ENCODE measurements around the gene ZNF57. TPM values are rescaled to one million over a fixed set of nuclear protein-coding genes. Genes with fewer than 3 reads are reported as not detected.

ZNF57 gene
- 2.8 TPM for polyA plus RNA-seq (2012; ENCODE audit: insufficient read length, low read depth)

DNA sequence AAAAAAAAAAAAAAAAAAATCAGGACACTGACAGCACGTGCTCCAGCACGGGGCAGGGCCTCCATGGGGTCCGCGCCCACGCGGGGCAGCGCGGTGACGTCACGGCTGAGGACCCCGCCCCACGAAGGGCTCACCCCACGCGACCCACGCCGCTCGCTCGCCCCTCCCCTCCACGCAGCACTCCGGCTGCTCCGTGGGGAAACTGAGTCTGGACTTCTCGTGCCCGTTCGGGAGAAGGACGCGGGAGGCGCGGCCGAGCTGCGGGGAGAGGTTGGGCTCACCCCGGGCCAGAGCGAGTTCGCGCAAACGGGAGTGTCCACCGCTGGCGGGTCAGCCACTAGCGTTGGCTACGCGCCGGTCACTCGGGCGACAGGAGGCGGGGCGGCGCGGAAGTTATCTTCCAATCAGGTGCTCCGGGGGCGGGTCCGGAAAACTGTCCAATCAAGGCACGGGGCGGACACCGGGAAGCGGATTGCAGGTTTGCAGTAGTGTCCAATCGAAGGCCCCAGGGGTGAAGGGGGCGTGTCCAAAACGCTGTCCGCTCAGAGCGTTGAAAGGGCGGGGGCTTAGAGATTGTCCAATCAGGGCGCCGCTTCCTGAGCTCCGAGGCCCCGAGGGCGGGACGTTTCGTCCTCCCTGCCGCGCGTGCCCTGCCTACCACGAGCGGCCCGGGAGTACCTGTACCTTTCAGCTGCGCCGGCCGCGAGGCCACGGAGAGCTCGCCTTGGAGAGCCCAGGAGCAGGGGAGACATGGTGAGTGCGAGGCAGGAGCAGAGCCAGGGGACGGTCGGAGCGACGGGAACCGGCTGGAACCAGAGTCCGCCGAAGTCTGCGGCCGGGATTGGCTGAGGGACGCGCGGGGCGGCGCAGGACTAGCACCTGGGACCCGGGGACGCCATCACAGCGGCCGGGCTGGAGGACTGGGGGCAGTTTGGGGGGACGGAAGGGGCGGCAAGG, at the start of gene ZNF57:
Gene ZNF57 (plus strand): TSS at position 633 of the 957 bp plus-strand sequence. CDS start 118 bp downstream, at position 751.
- TF ChIP-seq SIN3A (IDR thresholded peaks at IDR 0.05; ENCODE audit: borderline replicate concordance, insufficient read depth, low read length) (no peak), POLR2AphosphoS5 (IDR thresholded peaks at IDR 0.05; ENCODE audit: low read depth, low read length) (peak; percentile 63; the same call in 1 of the 2 replicates), TAF1 (IDR thresholded peaks at IDR 0.05; ENCODE audit: borderline replicate concordance, insufficient read depth, low read length) (no peak), REST (IDR thresholded peaks at IDR 0.05; ENCODE audit: insufficient read depth in 1 of 2, low read depth in 2 of 2, low read length in 2 of 2) (no peak), FOXP2 (optimal IDR thresholded peaks at IDR 0.05; ENCODE audit: borderline replicate concordance, extremely low read depth, extremely low read length, insufficient read depth) (peak; percentile 10)

DNA sequence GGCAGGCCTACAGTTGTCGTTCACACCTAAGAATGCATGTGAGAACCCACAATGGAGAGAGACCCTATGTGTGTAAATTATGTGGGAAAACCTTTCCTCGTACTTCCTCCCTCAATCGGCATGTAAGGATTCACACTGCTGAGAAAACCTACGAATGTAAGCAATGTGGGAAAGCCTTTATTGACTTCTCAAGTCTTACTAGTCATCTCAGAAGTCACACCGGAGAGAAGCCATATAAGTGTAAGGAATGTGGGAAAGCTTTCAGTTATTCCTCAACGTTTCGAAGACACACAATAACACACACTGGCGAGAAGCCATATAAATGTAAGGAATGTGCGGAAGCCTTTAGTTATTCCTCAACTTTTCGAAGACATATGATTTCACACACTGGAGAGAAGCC, 48.1 kb upstream of the ZNF57 start:
- no peak for TF ChIP-seq SIN3A (IDR thresholded peaks at IDR 0.05; ENCODE audit: borderline replicate concordance, insufficient read depth, low read length)
- no peak for TF ChIP-seq FOXP2 (optimal IDR thresholded peaks at IDR 0.05; ENCODE audit: borderline replicate concordance, extremely low read depth, extremely low read length, insufficient read depth)
- no peak for TF ChIP-seq REST (IDR thresholded peaks at IDR 0.05; ENCODE audit: insufficient read depth in 1 of 2, low read depth in 2 of 2, low read length in 2 of 2)
- TF ChIP-seq POLR2AphosphoS5 (IDR thresholded peaks at IDR 0.05; ENCODE audit: low read depth, low read length): no peak
- TF ChIP-seq TAF1 (IDR thresholded peaks at IDR 0.05; ENCODE audit: borderline replicate concordance, insufficient read depth, low read length): no peak

DNA sequence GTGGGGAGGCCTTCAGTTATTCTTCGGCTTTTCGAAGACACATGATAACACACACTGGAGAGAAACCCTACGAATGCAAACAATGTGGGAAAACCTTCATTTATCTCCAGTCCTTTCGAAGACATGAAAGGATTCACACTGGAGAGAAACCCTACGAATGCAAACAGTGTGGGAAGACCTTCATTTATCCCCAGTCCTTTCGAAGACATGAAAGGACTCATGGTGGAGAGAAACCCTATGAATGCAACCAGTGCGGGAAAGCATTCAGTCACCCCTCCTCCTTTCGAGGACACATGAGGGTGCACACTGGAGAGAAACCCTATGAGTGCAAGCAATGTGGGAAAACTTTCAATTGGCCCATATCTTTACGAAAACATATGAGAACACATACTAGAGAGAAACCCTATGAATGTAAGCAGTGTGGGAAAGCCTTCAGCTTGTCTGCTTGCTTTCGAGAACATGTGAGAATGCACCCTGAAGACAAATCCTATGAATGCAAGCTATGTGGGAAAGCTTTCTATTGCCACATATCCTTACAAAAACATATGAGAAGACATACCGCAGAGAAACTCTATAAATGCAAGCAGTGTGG, 47.6 kb upstream of the ZNF57 start:
- no peak for TF ChIP-seq SIN3A (IDR thresholded peaks at IDR 0.05; ENCODE audit: borderline replicate concordance, insufficient read depth, low read length)
- TF ChIP-seq FOXP2 (optimal IDR thresholded peaks at IDR 0.05; ENCODE audit: borderline replicate concordance, extremely low read depth, extremely low read length, insufficient read depth): no peak
- TF ChIP-seq REST (IDR thresholded peaks at IDR 0.05; ENCODE audit: insufficient read depth in 1 of 2, low read depth in 2 of 2, low read length in 2 of 2): no peak
- TF ChIP-seq POLR2AphosphoS5 (IDR thresholded peaks at IDR 0.05; ENCODE audit: low read depth, low read length): no peak
- TF ChIP-seq TAF1 (IDR thresholded peaks at IDR 0.05; ENCODE audit: borderline replicate concordance, insufficient read depth, low read length): no peak

DNA sequence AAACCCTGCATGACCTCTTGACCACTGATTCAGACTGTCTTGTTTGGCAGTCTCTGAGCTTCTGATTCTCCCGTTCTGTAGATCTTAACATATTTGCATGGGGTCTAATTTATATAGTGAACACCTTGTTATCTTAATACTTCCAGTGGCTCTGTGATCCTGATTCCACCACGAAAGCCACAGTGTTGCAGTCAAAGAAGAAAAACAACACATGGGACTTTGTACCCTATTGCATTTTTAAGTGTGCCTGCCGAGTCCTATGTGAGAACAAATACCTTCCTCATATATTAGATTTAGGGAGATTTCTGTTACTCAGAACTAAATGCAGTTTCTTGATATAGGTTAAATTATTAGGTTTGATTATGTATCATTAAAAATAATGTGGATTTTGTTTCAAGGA, 45.9 kb upstream of the ZNF57 start:
- no peak for TF ChIP-seq SIN3A (IDR thresholded peaks at IDR 0.05; ENCODE audit: borderline replicate concordance, insufficient read depth, low read length)
- no peak for TF ChIP-seq REST (IDR thresholded peaks at IDR 0.05; ENCODE audit: insufficient read depth in 1 of 2, low read depth in 2 of 2, low read length in 2 of 2)
- TF ChIP-seq TAF1 (IDR thresholded peaks at IDR 0.05; ENCODE audit: borderline replicate concordance, insufficient read depth, low read length): no peak
- TF ChIP-seq POLR2AphosphoS5 (IDR thresholded peaks at IDR 0.05; ENCODE audit: low read depth, low read length): no peak
- no peak for TF ChIP-seq FOXP2 (optimal IDR thresholded peaks at IDR 0.05; ENCODE audit: borderline replicate concordance, extremely low read depth, extremely low read length, insufficient read depth)

Measured in PFSK-1 (cell line).